Spinal cord (tissue), 10 donors: ENCODE data around the gene ARHGEF6. TPM values are rescaled to one million over a fixed set of nuclear protein-coding genes. Genes with fewer than 3 reads are reported as not detected.

ENCODE experiments used
- DNase-seq, 6 donors: peaks; one replicate each; pipeline versions ENCODE4 v3.0.0 to v3.0.0-alpha.2; 2013 to 2015; ENCODE audit warnings: low spot score in 6 of 6, low read depth in 4 of 6
- H3K27ac ChIP-seq: one replicate; pipeline ENCODE4 v1.5.1; 2013; ENCODE audit warnings: low read depth, low read length, control low read depth
- H3K27me3 ChIP-seq: one replicate; pipeline ENCODE4 v1.6.1; 2013; ENCODE audit warnings: low read length; ENCODE audit not compliant: control insufficient read depth, insufficient read depth
- H3K36me3 ChIP-seq: one replicate; pipeline ENCODE4 v1.6.1; 2013; ENCODE audit warnings: low read length; ENCODE audit not compliant: control insufficient read depth, insufficient read depth
- H3K4me1 ChIP-seq: one replicate; pipeline ENCODE4 v1.6.1; 2013; ENCODE audit warnings: low read length; ENCODE audit not compliant: control insufficient read depth, insufficient read depth
- H3K4me3 ChIP-seq: one replicate; pipeline ENCODE4 v1.5.1; 2013; ENCODE audit warnings: low read depth, low read length, control low read depth
- H3K9me3 ChIP-seq: one replicate; pipeline ENCODE4 v1.6.1; 2013; ENCODE audit warnings: low read length; ENCODE audit not compliant: control insufficient read depth, insufficient read depth
- WGBS: methylation state at CpG from one replicate; pipeline ENCODE4 v1.1.5; 2013; ENCODE audit warnings: missing lambda C conversion rate; ENCODE audit not compliant: insufficient coverage; 5-methylcytosine and 5-hydroxymethylcytosine counted together
- polyA plus RNA-seq, 2 donors: library from polyadenylated mRNA; unstranded; fragments of 120-200 nt; gene quantifications; one replicate each; pipeline ENCODE4 v1.2.1, GENCODE V29; 2013; ENCODE audit not compliant: insufficient read length in 2 of 2
- total RNA-seq, 2 donors: library from RNA; depleted of rRNA in 1 of 2; stranded (reverse); fragments of 120-200 nt in 1 of 2; fragments of >200 nt in 1 of 2; gene quantifications; one replicate each; pipeline versions ENCODE4 v1.2.3 to v1.2.4, GENCODE V29; 2013 to 2014
- donor health status: healthy.

The ARHGEF6 gene
- total and polyA plus RNA-seq, 4 donors: 34.3 to 70.2 (median 49.6) TPM

- Histone ChIP-seq H3K27me3 (no peaks in the 10 kb centered on the region), H3K9me3 (peaks cover 4% of the 10 kb centered on the region), H3K36me3 (no peaks in the 10 kb centered on the region), H3K27ac (no peak overlapping the region), H3K4me1 (no peaks in the 10 kb centered on the region), H3K4me3 (no peak overlapping the region)
- DNase-seq: no peak
- no CpG with 5 or more reads among the region's 2 CpGs for WGBS
Observed at GRCh38 chrX:136662104-136662503, 118.6 kb downstream of the ARHGEF6 start.

- Histone ChIP-seq H3K4me1 (no peaks in the 10 kb centered on the region), H3K4me3 (no peak overlapping the region), H3K27me3 (no peaks in the 10 kb centered on the region), H3K9me3 (peaks cover 4% of the 10 kb centered on the region), H3K27ac (no peak overlapping the region), H3K36me3 (no peaks in the 10 kb centered on the region)
- no peak for DNase-seq
- WGBS: 47% methylated on average over 1 of the region's 1 CpG
Observed at GRCh38 chrX:136660896-136661295, 119.8 kb downstream of the ARHGEF6 start.

- peak in 1 of 6 donors; percentile 1 for DNase-seq
- H3K27me3 ChIP-seq: no peaks in the 10 kb centered on the region
- H3K36me3 ChIP-seq: no peaks in the 10 kb centered on the region
- H3K4me1 ChIP-seq: no peaks in the 10 kb centered on the region
- 81% methylated on average over 6 of the region's 9 CpGs for WGBS
- no peak overlapping the region for H3K4me3 ChIP-seq
- no peaks in the 10 kb centered on the region for H3K9me3 ChIP-seq
- H3K27ac ChIP-seq: no peak overlapping the region
Observed at GRCh38 chrX:136659174-136659573, 121.6 kb downstream of the ARHGEF6 start.

- no peak for DNase-seq
- Histone ChIP-seq H3K9me3 (no peaks in the 10 kb centered on the region), H3K27ac (no peak overlapping the region), H3K4me1 (no peaks in the 10 kb centered on the region), H3K27me3 (no peaks in the 10 kb centered on the region), H3K4me3 (no peak overlapping the region), H3K36me3 (no peaks in the 10 kb centered on the region)
- WGBS: 56% methylated on average over 2 of the region's 5 CpGs
Observed at GRCh38 chrX:136658151-136658550, 122.6 kb downstream of the ARHGEF6 start.

- no peaks in the 10 kb centered on the region for H3K9me3 ChIP-seq
- no peaks in the 10 kb centered on the region for H3K4me1 ChIP-seq
- DNase-seq: no peak
- H3K4me3 ChIP-seq: no peak overlapping the region
- no peaks in the 10 kb centered on the region for H3K36me3 ChIP-seq
- 70% methylated on average over 3 of the region's 5 CpGs for WGBS
- H3K27ac ChIP-seq: no peak overlapping the region
- no peaks in the 10 kb centered on the region for H3K27me3 ChIP-seq
Observed at GRCh38 chrX:136656361-136656964, 124.3 kb downstream of the ARHGEF6 start.

GRCh38 chrX:136652822-136653723 lies 127.7 kb downstream of the ARHGEF6 start:
- no peak for DNase-seq
- 64% methylated on average over 2 of the region's 6 CpGs for WGBS
- Histone ChIP-seq H3K4me1 (no peaks in the 10 kb centered on the region), H3K9me3 (no peaks in the 10 kb centered on the region), H3K4me3 (no peak overlapping the region), H3K27ac (no peak overlapping the region), H3K36me3 (no peaks in the 10 kb centered on the region), H3K27me3 (no peaks in the 10 kb centered on the region)

- no peak overlapping the region for H3K27ac ChIP-seq
- no peak for DNase-seq
- no peaks in the 10 kb centered on the region for H3K27me3 ChIP-seq
- no peaks in the 10 kb centered on the region for H3K9me3 ChIP-seq
- WGBS: 83% methylated on average over 2 of the region's 3 CpGs
- no peaks in the 10 kb centered on the region for H3K36me3 ChIP-seq
- no peaks in the 10 kb centered on the region for H3K4me1 ChIP-seq
- no peak overlapping the region for H3K4me3 ChIP-seq
Observed at GRCh38 chrX:136650811-136651210, 129.9 kb downstream of the ARHGEF6 start.

- no peak within 1 kb of the TSS for H3K27ac ChIP-seq
- no peak within 1 kb of the TSS for H3K4me3 ChIP-seq
- WGBS: 86% methylated on average over 5 of the region's 10 CpGs
- H3K36me3 ChIP-seq: no peaks in the 10 kb centered on the region
- no peak for DNase-seq
- no peaks in the 10 kb centered on the region for H3K4me1 ChIP-seq
- no peaks in the 10 kb centered on the region for H3K27me3 ChIP-seq
- no peaks in the 10 kb centered on the region for H3K9me3 ChIP-seq
Observed at GRCh38 chrX:136647677-136648360, 132.9 kb downstream of the ARHGEF6 start, which contains the start of gene CD40LG. Gene CD40LG (plus strand): TSS chrX:136648158. CDS start chrX:136648249, 91 bp downstream.

- Histone ChIP-seq H3K36me3 (no peaks in the 10 kb centered on the region), H3K27me3 (no peaks in the 10 kb centered on the region), H3K9me3 (no peaks in the 10 kb centered on the region), H3K27ac (no peak overlapping the region), H3K4me3 (no peak overlapping the region), H3K4me1 (no peaks in the 10 kb centered on the region)
- DNase-seq: no peak
- WGBS: 50% methylated on average over 2 of the region's 5 CpGs
Observed at GRCh38 chrX:136646602-136647239, 134.0 kb downstream of the ARHGEF6 start.
